Measurements from ENCODE around the gene RITA1. TPM values are rescaled to one million over a fixed set of nuclear protein-coding genes. Genes with fewer than 3 reads are reported as not detected.

Gene RITA1
- total and polyA plus RNA-seq, 2 experiments from 2014 or later, result 16.1 to 26.9 TPM

- Histone ChIP-seq H3K4me1 (ENCODE audit: insufficient read depth) (no peaks in the 10 kb centered on the region), H3K36me3 (replicated peaks; ENCODE audit: insufficient read depth, low read depth) (no peaks in the 10 kb centered on the region), H3K9me2 (replicated peaks; ENCODE audit: insufficient read depth) (no peaks in the 10 kb centered on the region), H3K27me3 (no peaks in the 10 kb centered on the region), H3K27ac (no peak overlapping the region), H3K9me3 (ENCODE audit: low read depth) (no peaks in the 10 kb centered on the region), H3K4me3 (no peak overlapping the region), H3K4me2 (no peak overlapping the region), H4K20me1 (ENCODE audit: insufficient read depth, poor library complexity, severe bottlenecking) (no peaks in the 10 kb centered on the region), H3K79me2 (no peaks in the 10 kb centered on the region), H2AFZ (no peak overlapping the region)
- WGBS (ENCODE audit: low lambda C conversion rate, missing lambda C conversion rate), result 89% methylated on average over 16 of the region's 17 CpGs
- no peak for DNase-seq (ENCODE audit: low spot score)
- TF ChIP-seq CTCF (IDR thresholded peaks at IDR 0.05; ENCODE audit: poor library complexity) (no peak), EZH2 (IDR thresholded peaks at IDR 0.05; ENCODE audit: borderline replicate concordance) (no peak), EZH2phosphoT487 (IDR thresholded peaks at IDR 0.05; ENCODE audit: low read depth, severe bottlenecking, unreplicated experiment) (no peak)
Observed at GRCh38 chr12:113142173-113142885, 43.2 kb upstream of the RITA1 start.

- WGBS (ENCODE audit: low lambda C conversion rate, missing lambda C conversion rate), result 82% methylated on average over 5 of the region's 5 CpGs
- no peak overlapping the region for H3K27ac ChIP-seq
- H2AFZ ChIP-seq, result no peak overlapping the region
- H3K4me1 ChIP-seq (ENCODE audit: insufficient read depth), result no peaks in the 10 kb centered on the region
- no peak for TF ChIP-seq EZH2phosphoT487 (IDR thresholded peaks at IDR 0.05; ENCODE audit: low read depth, severe bottlenecking, unreplicated experiment)
- TF ChIP-seq EZH2 (IDR thresholded peaks at IDR 0.05; ENCODE audit: borderline replicate concordance), result no peak
- TF ChIP-seq CTCF (IDR thresholded peaks at IDR 0.05; ENCODE audit: poor library complexity), result no peak
- no peak overlapping the region for H3K4me3 ChIP-seq
- no peaks in the 10 kb centered on the region for H4K20me1 ChIP-seq (ENCODE audit: insufficient read depth, poor library complexity, severe bottlenecking)
- no peaks in the 10 kb centered on the region for H3K36me3 ChIP-seq (replicated peaks; ENCODE audit: insufficient read depth, low read depth)
- no peaks in the 10 kb centered on the region for H3K9me3 ChIP-seq (ENCODE audit: low read depth)
- DNase-seq (ENCODE audit: low spot score), result no peak
- H3K27me3 ChIP-seq, result no peaks in the 10 kb centered on the region
- H3K79me2 ChIP-seq, result no peaks in the 10 kb centered on the region
- H3K4me2 ChIP-seq, result no peak overlapping the region
- H3K9me2 ChIP-seq (replicated peaks; ENCODE audit: insufficient read depth), result no peaks in the 10 kb centered on the region
Observed at GRCh38 chr12:113142886-113143332, 42.6 kb upstream of the RITA1 start.

GRCh38 chr12:113143959-113144358 lies 41.6 kb upstream of the RITA1 start:
- Histone ChIP-seq H3K27me3 (no peaks in the 10 kb centered on the region), H4K20me1 (ENCODE audit: insufficient read depth, poor library complexity, severe bottlenecking) (no peaks in the 10 kb centered on the region), H3K9me2 (replicated peaks; ENCODE audit: insufficient read depth) (no peaks in the 10 kb centered on the region), H2AFZ (no peak overlapping the region), H3K4me1 (ENCODE audit: insufficient read depth) (no peaks in the 10 kb centered on the region), H3K36me3 (replicated peaks; ENCODE audit: insufficient read depth, low read depth) (no peaks in the 10 kb centered on the region), H3K9me3 (ENCODE audit: low read depth) (no peaks in the 10 kb centered on the region), H3K4me3 (no peak overlapping the region), H3K4me2 (no peak overlapping the region), H3K27ac (no peak overlapping the region), H3K79me2 (no peaks in the 10 kb centered on the region)
- 94% methylated on average over 8 of the region's 8 CpGs for WGBS (ENCODE audit: low lambda C conversion rate, missing lambda C conversion rate)
- TF ChIP-seq CTCF (IDR thresholded peaks at IDR 0.05; ENCODE audit: poor library complexity) (no peak), EZH2 (IDR thresholded peaks at IDR 0.05; ENCODE audit: borderline replicate concordance) (no peak), EZH2phosphoT487 (IDR thresholded peaks at IDR 0.05; ENCODE audit: low read depth, severe bottlenecking, unreplicated experiment) (no peak)
- no peak for DNase-seq (ENCODE audit: low spot score)
